ENCODE measurements around the gene FNDC11.

FNDC11 gene

GRCh38 chr20:63574156-63574828 is 20.3 kb downstream of the FNDC11 start, which contains the start of gene HELZ2:
TSS of gene HELZ2 (minus strand) at chr20:63574239. CDS start at chr20:63572385, 1,854 bp downstream.
- DNase-seq: no peak
- in situ Hi-C loops (cut with MboI; ENCODE audit: low pct_unique_long_range_greater_than_20kb, low sequenced_read_pairs): no loop called here

DNA sequence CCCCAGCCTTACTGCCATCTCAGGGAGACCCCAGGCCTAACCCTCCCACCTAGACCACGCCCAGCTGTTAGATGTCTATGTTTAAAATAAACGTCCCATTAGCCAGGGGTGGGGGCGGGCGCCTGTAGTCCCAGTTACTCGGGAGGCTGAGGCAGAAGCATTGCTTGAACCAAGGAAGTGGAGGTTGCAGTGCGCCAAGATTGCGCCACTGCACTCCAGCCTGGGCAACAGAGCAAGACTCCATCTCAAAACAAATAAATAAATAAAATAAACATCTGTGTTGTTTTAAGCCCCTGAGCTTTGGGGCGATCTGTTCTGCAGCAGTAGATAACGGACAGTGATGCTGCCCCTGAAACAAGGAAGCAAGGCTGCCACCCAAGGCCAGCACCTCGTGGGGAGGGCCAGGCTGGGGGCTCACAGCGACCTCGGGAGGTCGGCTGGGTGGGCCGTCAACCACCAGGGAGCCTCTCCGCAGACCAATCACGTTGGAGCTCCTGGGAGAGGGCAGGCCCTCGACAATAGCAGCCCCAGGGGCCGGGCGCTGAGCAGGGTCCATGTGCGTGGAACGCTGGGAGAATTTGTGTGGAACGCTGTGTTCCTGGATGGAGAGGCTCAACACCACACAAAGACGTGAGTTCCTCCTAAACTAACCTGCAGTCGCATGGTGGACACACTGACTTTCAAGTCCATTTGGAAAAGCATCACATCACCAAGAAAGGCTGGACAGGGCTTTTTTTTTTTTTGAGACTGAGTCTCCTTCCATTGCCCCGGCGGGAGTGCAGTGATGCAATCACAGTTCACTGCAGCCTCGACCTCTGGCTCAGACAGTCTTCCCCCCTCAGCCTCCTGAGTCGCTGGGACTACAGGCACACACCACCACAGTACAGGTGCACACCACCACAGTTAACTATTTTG is 21.1 kb downstream of the FNDC11 start:
- in situ Hi-C loops (cut with MboI; ENCODE audit: low pct_unique_long_range_greater_than_20kb, low sequenced_read_pairs): no loop called here
- no peak for DNase-seq

GRCh38 chr20:63576311-63576710 is 22.4 kb downstream of the FNDC11 start:
- no peak for DNase-seq
- in situ Hi-C loops (cut with MboI; ENCODE audit: low pct_unique_long_range_greater_than_20kb, low sequenced_read_pairs): no loop called here

GRCh38 chr20:63577317-63577894 is 23.4 kb downstream of the FNDC11 start:
- in situ Hi-C loops (cut with MboI; ENCODE audit: low pct_unique_long_range_greater_than_20kb, low sequenced_read_pairs): no loop called here
- no peak for DNase-seq

- DNase-seq: no peak
- in situ Hi-C loops (cut with MboI; ENCODE audit: low pct_unique_long_range_greater_than_20kb, low sequenced_read_pairs): no loop called here
These were observed 24.5 kb downstream of the FNDC11 start for GRCh38 chr20:63578224-63579016.

- DNase-seq: no peak
- in situ Hi-C loops (cut with MboI; ENCODE audit: low pct_unique_long_range_greater_than_20kb, low sequenced_read_pairs): no loop called here
These were observed 25.2 kb downstream of the FNDC11 start for GRCh38 chr20:63579017-63579694.

DNA sequence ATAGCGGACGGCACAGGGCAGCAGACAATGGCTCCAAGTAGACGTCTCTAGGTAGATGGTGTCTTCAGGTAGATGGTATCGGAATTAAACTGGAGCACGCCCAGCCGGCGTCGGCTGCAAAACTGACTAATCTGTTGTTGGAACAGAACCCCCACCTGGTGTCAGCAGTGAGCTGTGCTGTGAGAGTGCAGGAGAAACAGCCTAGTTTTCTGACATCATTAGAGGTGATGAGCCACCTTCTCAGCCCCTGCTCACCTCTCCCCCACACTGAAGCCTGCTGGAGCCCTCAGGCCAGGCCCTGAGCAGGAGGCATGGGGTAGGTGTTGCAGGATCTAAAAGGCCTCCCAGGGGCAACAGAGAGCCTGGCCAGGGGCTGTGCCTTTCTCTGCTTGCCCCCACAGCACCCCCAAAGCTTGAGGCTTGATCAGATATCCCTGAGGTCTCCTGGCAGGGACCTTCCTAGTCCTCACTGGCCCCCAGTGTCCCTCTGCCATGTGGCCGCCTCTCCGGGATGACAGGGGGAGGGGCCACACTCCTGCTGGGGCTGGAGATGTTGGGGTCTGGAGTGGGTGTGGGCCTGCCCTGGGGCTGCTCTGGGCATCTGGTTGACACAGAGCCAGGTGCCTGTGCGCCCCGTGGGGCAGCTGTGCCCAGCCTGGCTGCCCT is 27.0 kb downstream of the FNDC11 start:
- in situ Hi-C loops (cut with MboI; ENCODE audit: low pct_unique_long_range_greater_than_20kb, low sequenced_read_pairs): no loop called here
- DNase-seq: peak; percentile 37

GRCh38 chr20:63582382-63583063 is 28.6 kb downstream of the FNDC11 start:
- in situ Hi-C loops (cut with MboI; ENCODE audit: low pct_unique_long_range_greater_than_20kb, low sequenced_read_pairs): no loop called here
- DNase-seq: no peak

DNA sequence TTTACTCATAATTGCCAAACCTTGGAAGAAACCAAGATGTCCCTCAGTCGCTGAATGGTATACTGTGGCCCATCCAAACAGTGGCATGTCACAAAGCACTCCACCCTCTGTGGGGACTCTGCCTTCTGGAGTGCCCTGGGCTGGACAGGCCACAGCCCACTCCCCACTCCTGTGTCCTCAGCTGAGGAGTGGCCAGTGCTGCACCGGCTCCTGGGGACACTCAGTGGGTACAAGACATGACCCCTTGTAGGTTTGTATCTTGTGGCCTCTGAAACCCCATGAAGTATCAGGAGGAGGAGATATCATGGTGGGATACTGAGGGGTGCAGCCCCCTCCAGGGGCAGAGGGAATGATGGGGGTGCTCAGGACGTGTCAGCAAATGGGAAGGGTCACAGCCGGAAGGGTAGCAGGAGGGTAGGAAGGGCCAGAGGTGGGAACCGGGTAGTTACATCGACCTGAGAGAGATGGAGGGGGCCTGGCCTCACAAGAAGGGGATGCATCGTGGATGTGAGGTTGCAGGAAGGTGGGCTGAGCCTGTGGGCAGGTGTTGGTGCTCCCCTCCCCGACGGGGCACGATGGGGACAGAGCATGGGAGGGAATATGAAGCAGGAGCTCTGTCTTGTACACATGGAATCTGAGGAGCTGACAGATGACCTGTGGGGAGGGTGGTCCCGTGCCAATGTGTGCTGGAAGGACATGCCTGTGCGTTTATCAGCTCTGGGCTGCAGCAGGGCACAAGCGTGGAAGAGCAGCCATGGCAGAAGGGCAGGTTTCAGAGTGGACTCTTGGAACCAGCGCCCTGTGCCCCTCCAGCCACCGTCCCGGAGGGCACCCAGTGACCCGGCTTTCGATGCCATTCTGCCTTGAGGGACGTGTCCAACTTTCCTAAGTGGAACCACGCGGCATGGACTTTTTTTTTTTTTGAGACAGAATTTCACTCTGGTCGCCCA is 31.9 kb downstream of the FNDC11 start:
- no peak for DNase-seq
- in situ Hi-C loops (cut with MboI; ENCODE audit: low pct_unique_long_range_greater_than_20kb, low sequenced_read_pairs): no loop called here

GRCh38 chr20:63586797-63587196 is 32.8 kb downstream of the FNDC11 start:
- DNase-seq: no peak
- in situ Hi-C loops (cut with MboI; ENCODE audit: low pct_unique_long_range_greater_than_20kb, low sequenced_read_pairs): no loop called here

DNA sequence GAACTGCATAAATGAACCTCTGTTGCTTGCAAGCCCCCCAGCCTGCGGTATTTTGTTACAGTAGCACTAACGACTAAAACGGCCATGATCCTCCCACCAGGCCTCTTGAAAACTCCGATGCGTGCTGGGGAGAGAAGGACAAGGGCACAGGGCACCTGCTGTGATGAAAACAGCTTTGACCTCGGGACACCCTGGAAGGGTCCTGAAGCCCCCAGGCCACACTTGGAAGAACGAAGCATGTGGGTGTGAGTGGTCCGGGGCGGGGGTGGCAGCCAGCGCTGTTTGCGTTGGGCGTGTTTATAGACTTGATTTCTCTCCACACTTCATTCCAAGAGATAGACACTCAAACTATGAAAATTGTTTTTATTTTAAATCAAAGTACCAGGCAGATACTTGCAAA is 33.3 kb downstream of the FNDC11 start:
- DNase-seq: no peak
- in situ Hi-C loops (cut with MboI; ENCODE audit: low pct_unique_long_range_greater_than_20kb, low sequenced_read_pairs): no loop called here

DNA sequence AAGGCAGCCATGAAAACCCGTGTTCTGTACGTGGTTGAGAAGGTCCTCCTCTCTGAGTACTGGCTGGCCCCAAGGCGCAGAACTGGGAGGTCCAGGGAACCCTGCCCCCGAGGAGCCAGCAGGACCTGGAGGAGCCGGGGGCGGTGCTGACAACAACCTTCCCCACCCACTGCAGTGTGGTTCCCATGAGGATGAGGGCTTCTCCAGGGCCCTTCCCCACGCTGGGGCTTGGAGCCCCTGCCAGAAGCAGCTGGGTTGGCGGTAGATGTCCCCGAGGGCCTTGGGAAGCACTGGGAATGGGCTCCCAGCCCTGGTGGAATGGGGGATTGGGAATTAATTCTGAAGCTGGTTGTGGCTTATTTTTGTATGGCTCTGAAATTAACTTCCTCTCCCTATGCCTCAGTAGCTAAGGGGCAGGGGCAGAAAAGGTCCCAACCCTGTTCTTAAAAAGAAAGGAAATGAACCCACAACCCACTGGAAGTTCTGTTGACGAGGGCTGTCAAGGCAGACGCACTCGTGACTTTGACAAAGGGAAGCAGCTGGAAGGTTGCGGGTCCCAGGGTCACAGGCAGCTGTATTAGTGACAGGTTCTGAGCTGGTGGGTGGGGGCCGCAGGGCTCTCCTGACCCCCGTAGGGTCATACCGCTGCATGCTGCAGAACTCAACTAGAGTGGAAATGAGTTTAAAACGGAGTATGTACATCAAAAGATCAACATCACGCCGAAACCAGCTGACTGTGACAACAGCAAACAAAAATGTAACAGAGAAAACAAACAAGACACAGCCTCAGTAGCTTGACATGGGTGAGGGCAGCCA is 34.0 kb downstream of the FNDC11 start:
- in situ Hi-C loops (cut with MboI; ENCODE audit: low pct_unique_long_range_greater_than_20kb, low sequenced_read_pairs): no loop called here

DNA sequence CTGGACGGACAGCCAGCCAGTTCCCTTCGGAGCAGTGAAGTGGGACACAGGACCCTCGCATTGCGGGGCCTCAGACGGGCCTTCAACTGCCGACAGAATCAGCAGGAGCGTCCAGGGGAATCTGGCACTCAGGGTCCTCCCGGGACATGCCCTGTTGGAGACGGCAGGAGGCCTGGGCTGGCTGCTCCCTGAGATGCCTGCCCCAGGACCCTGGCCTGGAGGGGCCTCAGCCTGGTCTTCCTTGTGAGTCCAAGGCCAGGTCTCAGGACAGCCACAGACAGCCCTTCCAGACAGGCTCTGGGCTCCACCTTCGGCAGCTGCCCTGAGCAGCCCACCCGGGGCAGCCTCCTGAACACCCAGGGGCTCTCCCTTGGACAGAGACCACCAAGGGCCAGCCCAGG is 34.7 kb downstream of the FNDC11 start:
- in situ Hi-C loops (cut with MboI; ENCODE audit: low pct_unique_long_range_greater_than_20kb, low sequenced_read_pairs): no loop called here
- DNase-seq: no peak

More for the DNA sequence above, 34.0 kb downstream of the FNDC11 start:
- DNase-seq: no peak

DNA sequence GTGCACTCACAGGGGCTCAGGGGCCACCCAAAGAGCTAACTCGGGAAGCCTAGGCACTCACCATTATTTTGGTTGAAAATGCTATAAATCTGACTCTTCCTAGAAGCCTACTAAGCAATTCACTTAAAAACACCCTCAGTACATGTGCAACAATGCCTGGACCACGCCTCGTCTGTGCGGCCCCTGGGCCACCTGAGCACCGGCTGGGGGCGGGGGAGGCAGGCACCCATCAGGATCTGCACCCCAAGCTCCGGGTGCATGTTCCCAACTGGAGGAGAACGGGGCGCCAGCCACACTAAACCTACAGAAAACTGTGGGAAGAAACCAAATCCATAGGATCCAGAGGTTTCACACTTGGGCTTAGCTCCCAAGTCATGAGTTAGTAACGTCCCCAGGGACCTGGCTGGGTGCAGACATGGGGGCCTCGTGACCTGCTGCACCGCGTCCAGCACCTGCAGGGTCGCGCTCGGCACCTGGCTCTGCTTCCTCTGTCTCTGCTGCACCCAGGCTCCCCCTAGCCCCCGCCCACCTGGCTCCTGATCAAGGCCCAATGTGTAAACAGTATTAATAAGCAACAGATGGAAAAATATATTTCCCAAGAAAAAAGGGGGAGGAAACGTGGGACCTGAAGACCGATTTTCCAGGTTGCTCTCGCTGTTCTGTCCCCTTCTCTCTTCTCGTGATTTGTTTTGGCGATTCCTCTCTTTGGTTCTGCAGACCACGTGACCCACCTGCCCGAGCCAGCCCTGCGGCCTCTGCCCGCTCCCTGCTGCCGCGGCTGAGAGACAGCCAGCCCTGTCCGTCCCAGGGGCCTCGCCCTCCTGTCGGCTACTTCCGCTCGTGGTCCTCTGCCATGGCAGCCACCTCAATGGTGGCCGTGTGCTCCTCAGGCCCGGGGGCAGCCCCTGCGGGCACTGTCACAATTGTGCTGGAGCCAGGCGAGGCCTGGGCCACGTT is 35.6 kb downstream of the FNDC11 start:
- in situ Hi-C loops (cut with MboI; ENCODE audit: low pct_unique_long_range_greater_than_20kb, low sequenced_read_pairs): no loop called here
- DNase-seq: no peak

Measured in KBM-7 (cell line).